GM23338 (cell line): ENCODE results near the gene SPATS2. TPM values are rescaled to one million over a fixed set of nuclear protein-coding genes. Genes with fewer than 3 reads are reported as not detected.

ENCODE experiments used
- ATAC-seq: fragments of 200-7000 bp; cut with Tn5 transposase; 3 replicates; pipeline ENCODE4 v1.9.1; 2020
- DNase-seq: peaks from one replicate; pipeline ENCODE4 v3.0.0-alpha.2; 2015; ENCODE audit warnings: low spot score
- H2AFZ ChIP-seq: fragments of 200-600 bp; sonication (generic); 2 replicates; pipeline ENCODE4 v1.8.0; 2016; ENCODE audit warnings: antibody characterized with exemption, mild to moderate bottlenecking, moderate library complexity
- H3F3A ChIP-seq: fragments of 200-600 bp; sonication (generic); replicated peaks from 2 replicates; pipeline ENCODE4 v1.8.0; 2017; ENCODE audit warnings: antibody characterized with exemption, mixed run types, low read depth
- H3K27ac ChIP-seq: fragments of 200-600 bp; sonication (generic); 2 replicates; pipeline ENCODE4 v1.6.1; 2016; ENCODE audit warnings: low read depth
- H3K27me3 ChIP-seq: fragments of 200-600 bp; sonication (generic); 2 replicates; pipeline ENCODE4 v1.8.0; 2016; ENCODE audit warnings: mild to moderate bottlenecking, mixed run types, moderate library complexity; ENCODE audit not compliant: insufficient read depth
- H3K36me3 ChIP-seq: fragments of 200-600 bp; sonication (generic); 2 replicates; pipeline ENCODE4 v1.8.0; 2016; ENCODE audit warnings: mild to moderate bottlenecking; ENCODE audit not compliant: insufficient read depth
- H3K4me1 ChIP-seq: fragments of 200-600 bp; sonication (generic); 2 replicates; pipeline ENCODE4 v1.8.0; 2016; ENCODE audit warnings: mild to moderate bottlenecking, moderate library complexity; ENCODE audit not compliant: insufficient read depth
- H3K4me2 ChIP-seq: fragments of 200-600 bp; sonication (generic); 2 replicates; pipeline ENCODE4 v1.7.1; 2017; ENCODE audit warnings: mixed run types
- H3K4me3 ChIP-seq: fragments of 200-600 bp; sonication (generic); 2 replicates; pipeline ENCODE4 v1.6.1; 2016; ENCODE audit warnings: mixed run types
- H3K79me2 ChIP-seq: fragments of 200-600 bp; sonication (generic); replicated peaks from 2 replicates; pipeline ENCODE4 v1.8.0; 2017; ENCODE audit warnings: mild to moderate bottlenecking; ENCODE audit not compliant: insufficient read depth
- H3K9me2 ChIP-seq: fragments of 200-600 bp; sonication (generic); 2 replicates; pipeline ENCODE4 v1.8.0; 2017; ENCODE audit not compliant: insufficient read depth
- H4K20me1 ChIP-seq: fragments of 200-600 bp; sonication (generic); replicated peaks from 2 replicates; pipeline ENCODE4 v1.8.0; 2017; ENCODE audit warnings: mild to moderate bottlenecking; ENCODE audit not compliant: insufficient read depth
- H3K27ac Mint-ChIP-seq: 2 replicates; pipeline ENCODE4 v1.8.0; 2020; ENCODE audit warnings: inconsistent platforms, mild to moderate bottlenecking, moderate library complexity, mixed read lengths
- H3K27me3 Mint-ChIP-seq: 3 replicates; pipeline ENCODE4 v1.8.0; 2022; ENCODE audit warnings: low read depth, mild to moderate bottlenecking, moderate library complexity, mixed read lengths, inconsistent platforms; ENCODE audit not compliant: insufficient read depth, poor library complexity
- H3K36me3 Mint-ChIP-seq: 3 replicates; pipeline ENCODE4 v1.8.0; 2021; ENCODE audit warnings: low read depth, mild to moderate bottlenecking, inconsistent platforms, moderate library complexity, mixed read lengths
- H3K4me1 Mint-ChIP-seq: 3 replicates; pipeline ENCODE4 v1.8.0; 2020; ENCODE audit warnings: mild to moderate bottlenecking, inconsistent platforms, mixed read lengths
- H3K4me3 Mint-ChIP-seq: 3 replicates; pipeline ENCODE4 v1.8.0; 2021; ENCODE audit warnings: moderate library complexity, mild to moderate bottlenecking, inconsistent platforms, mixed read lengths
- H3K9me3 Mint-ChIP-seq: 3 replicates; pipeline ENCODE4 v1.8.0; 2020; ENCODE audit warnings: moderate library complexity, mild to moderate bottlenecking, inconsistent platforms, mixed read lengths
- EZH2 ChIP-seq: fragments of 200-600 bp; sonication (generic); IDR thresholded peaks from one replicate; pipeline ENCODE4 v1.8.0; 2017; ENCODE audit warnings: antibody characterized with exemption, mild to moderate bottlenecking, low read depth; ENCODE audit not compliant: unreplicated experiment
- EZH2phosphoT487 ChIP-seq: fragments of 200-600 bp; sonication (generic); IDR thresholded peaks from one replicate; pipeline ENCODE4 v1.8.1; 2018; ENCODE audit warnings: antibody characterized with exemption; ENCODE audit not compliant: unreplicated experiment
- JUNB ChIP-seq: IDR thresholded peaks from one replicate; pipeline ENCODE4 v1.6.1; 2016; ENCODE audit warnings: antibody characterized with exemption; ENCODE audit not compliant: unreplicated experiment
- NANOG ChIP-seq: IDR thresholded peaks from 2 replicates; pipeline ENCODE4 v1.6.1; 2016; ENCODE audit warnings: antibody characterized with exemption, borderline replicate concordance
- POLR2AphosphoS5 ChIP-seq: IDR thresholded peaks from 2 replicates; pipeline ENCODE4 v1.6.1; 2016; ENCODE audit warnings: antibody characterized with exemption, low read depth
- STAT1 ChIP-seq: IDR thresholded peaks from one replicate; pipeline ENCODE4 v1.6.1; 2016; ENCODE audit warnings: antibody characterized with exemption; ENCODE audit not compliant: unreplicated experiment
- ZNF331 ChIP-seq: fragments of 250-450 bp; sonication (Bioruptor Pico); IDR thresholded peaks from 2 replicates; pipeline ENCODE4 v1.5.0; 2020; ENCODE audit warnings: low read depth, mild to moderate bottlenecking, moderate library complexity
- polyA plus RNA-seq: library from polyadenylated mRNA; unstranded; fragments of >200 nt; fragmentation: Nextera tagmentation; extraction: Ambion mirVana; gene quantifications from 2 replicates; pipeline ENCODE4 v1.2.1, GENCODE V29; 2016
- total RNA-seq: library from RNA; depleted of rRNA; stranded (reverse); fragments of >200 nt; shearing (Covaris generic); gene quantifications from 2 replicates; pipeline ENCODE4 v1.2.3, GENCODE V29; 2014
- TF ChIP-seq, protein P1 (sequence below), 2 experiments: fragments of 200-600 bp in 1 of 2; sonication (generic) in 1 of 2; conservative IDR thresholded peaks; 2 replicates each; pipeline versions ENCODE4 v1.5.1 to v1.6.1; 2016 to 2017; ENCODE audit warnings: antibody characterized with exemption in 2 of 2, low read depth in 2 of 2, mild to moderate bottlenecking in 2 of 2, moderate library complexity in 1 of 2

SPATS2 gene
- total and polyA plus RNA-seq, 2 experiments from 2014 or later = 20.6 to 61.0 TPM

DNA sequence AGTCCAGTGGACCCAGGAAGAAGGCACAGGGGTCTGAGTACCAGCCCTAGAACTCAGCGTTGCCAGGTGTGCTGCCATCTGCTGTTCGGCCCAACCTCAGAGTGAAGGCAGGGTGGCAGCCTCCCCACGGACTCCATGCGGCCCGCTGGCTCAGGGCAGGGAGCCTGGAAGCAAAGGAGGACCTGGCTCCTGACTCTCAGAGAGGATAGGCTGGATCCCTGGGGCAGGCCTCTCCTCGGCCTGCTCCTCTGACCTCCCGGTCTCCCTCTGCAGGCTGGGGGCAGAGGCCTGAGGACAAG is 190.6 kb downstream of the SPATS2 start:
- Histone ChIP-seq H3K9me2 (no peaks in the 10 kb centered on the region), H3K4me2 (no peak overlapping the region), H3K27me3 (peaks cover 4% of the 10 kb centered on the region; the same call in 1 of the 2 replicates), H3K79me2 (no peaks in the 10 kb centered on the region), H3K4me3 (no peak overlapping the region), H3K27ac (no peak overlapping the region), H3K4me1 (no peaks in the 10 kb centered on the region), H3F3A (no peaks in the 10 kb centered on the region), H3K36me3 (peaks cover 25% of the 10 kb centered on the region), H4K20me1 (no peaks in the 10 kb centered on the region), H2AFZ (no peak overlapping the region)
- Mint-ChIP-seq H3K36me3 (peaks cover 45% of the 10 kb centered on the region), H3K27me3 (peaks cover 13% of the 10 kb centered on the region), H3K9me3 (no peaks in the 10 kb centered on the region), H3K4me3 (no peak overlapping the region), H3K27ac (no peak overlapping the region), H3K4me1 (no peaks in the 10 kb centered on the region)
- DNase-seq (peak; percentile 21), ATAC-seq (peak; percentile 20; the same call in 2 of the 3 replicates)
- TF ChIP-seq, protein P1, sequence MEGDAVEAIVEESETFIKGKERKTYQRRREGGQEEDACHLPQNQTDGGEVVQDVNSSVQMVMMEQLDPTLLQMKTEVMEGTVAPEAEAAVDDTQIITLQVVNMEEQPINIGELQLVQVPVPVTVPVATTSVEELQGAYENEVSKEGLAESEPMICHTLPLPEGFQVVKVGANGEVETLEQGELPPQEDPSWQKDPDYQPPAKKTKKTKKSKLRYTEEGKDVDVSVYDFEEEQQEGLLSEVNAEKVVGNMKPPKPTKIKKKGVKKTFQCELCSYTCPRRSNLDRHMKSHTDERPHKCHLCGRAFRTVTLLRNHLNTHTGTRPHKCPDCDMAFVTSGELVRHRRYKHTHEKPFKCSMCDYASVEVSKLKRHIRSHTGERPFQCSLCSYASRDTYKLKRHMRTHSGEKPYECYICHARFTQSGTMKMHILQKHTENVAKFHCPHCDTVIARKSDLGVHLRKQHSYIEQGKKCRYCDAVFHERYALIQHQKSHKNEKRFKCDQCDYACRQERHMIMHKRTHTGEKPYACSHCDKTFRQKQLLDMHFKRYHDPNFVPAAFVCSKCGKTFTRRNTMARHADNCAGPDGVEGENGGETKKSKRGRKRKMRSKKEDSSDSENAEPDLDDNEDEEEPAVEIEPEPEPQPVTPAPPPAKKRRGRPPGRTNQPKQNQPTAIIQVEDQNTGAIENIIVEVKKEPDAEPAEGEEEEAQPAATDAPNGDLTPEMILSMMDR (conservative IDR thresholded peaks at IDR 0.05; ENCODE audit: low read depth in 2 of 2) = peak in 1 of 2 experiments; percentile 38; a peak in 2 of 4 replicates
- TF ChIP-seq ZNF331 (CRISPR knock-in tag) (no peak), JUNB (no peak), NANOG (no peak), STAT1 (no peak), EZH2phosphoT487 (no peak), POLR2AphosphoS5 (no peak)

DNA sequence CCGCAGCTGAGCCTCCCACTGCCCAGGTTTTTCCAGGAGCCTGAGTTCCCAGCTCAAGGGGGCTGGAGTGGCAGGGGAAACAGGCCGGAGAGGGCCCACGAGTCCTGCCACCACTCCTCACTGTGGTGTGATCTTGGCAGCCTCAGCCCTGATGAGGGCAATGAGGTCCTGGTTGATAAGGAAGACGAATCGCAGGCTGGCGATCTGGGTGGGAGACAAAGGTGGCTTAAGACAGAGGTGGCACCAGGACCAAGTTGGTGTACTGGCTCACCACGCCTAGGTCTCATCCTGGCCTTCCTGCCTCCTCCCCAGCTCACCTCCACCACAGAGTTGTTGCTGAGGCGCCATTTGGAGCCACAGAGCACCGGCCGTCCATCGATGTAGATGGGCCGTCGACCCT is 191.3 kb downstream of the SPATS2 start:
- TF ChIP-seq EZH2 = no peak
- no peaks in the 10 kb centered on the region for H3K9me3 Mint-ChIP-seq
- Histone ChIP-seq H3K27me3 (no peaks in the 10 kb centered on the region), H3K4me3 (no peak overlapping the region), H3K36me3 (peaks cover 27% of the 10 kb centered on the region), H3K9me2 (no peaks in the 10 kb centered on the region), H3F3A (no peaks in the 10 kb centered on the region), H4K20me1 (no peaks in the 10 kb centered on the region), H3K4me2 (no peak overlapping the region), H3K27ac (no peak overlapping the region), H2AFZ (no peak overlapping the region), H3K79me2 (no peaks in the 10 kb centered on the region), H3K4me1 (no peaks in the 10 kb centered on the region)
- H3K27ac Mint-ChIP-seq = no peak overlapping the region
- DNase-seq (no peak), ATAC-seq (no peak)
- H3K27me3 Mint-ChIP-seq = peaks cover 12% of the 10 kb centered on the region
- peaks cover 51% of the 10 kb centered on the region for H3K36me3 Mint-ChIP-seq
- no peaks in the 10 kb centered on the region for H3K4me1 Mint-ChIP-seq
- no peak overlapping the region for H3K4me3 Mint-ChIP-seq

DNA sequence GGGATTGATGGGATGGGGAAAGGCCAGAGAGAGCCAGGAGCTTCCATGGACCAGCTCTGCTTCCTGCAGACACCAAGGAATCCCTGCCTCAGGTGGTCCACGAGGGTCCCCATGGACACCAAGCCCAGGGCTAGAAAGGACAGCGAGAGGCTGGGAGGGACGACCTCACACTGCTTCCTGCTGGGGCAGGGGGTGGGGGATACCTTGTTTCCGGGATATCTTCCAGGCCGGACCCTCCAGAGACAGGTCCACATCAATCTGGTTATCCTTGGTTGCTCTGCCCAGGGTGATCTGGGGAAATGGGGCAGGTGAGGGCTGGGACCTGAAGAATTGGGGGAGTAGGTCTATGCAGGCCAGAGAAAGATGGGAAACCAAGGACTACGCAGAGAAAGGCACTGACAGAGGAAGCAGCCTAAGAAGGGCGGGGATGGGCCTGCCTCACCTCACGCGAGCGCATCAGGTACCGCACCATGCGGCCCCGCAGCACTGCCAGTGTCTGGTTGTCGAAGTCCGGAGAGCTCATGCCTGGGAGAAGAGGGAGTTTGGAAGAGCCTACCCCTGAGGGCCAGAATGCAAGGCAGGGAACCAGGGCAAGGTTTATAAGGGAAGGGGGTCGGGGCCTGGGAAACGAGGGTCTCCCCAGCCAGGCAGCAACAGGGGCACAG is 191.9 kb downstream of the SPATS2 start:
- Histone ChIP-seq H3K27me3 (no peaks in the 10 kb centered on the region), H3K4me1 (no peaks in the 10 kb centered on the region), H3K4me2 (no peak overlapping the region), H3K79me2 (no peaks in the 10 kb centered on the region), H3K9me2 (no peaks in the 10 kb centered on the region), H4K20me1 (no peaks in the 10 kb centered on the region), H3F3A (no peaks in the 10 kb centered on the region), H3K27ac (no peak overlapping the region), H3K4me3 (no peak overlapping the region), H2AFZ (no peak overlapping the region), H3K36me3 (peaks cover 31% of the 10 kb centered on the region)
- DNase-seq = no peak
- TF ChIP-seq NANOG = no peak
- no peak overlapping the region for H3K4me3 Mint-ChIP-seq
- H3K27ac Mint-ChIP-seq = no peak overlapping the region
- H3K4me1 Mint-ChIP-seq = no peaks in the 10 kb centered on the region
- no peak for ATAC-seq
- no peaks in the 10 kb centered on the region for H3K9me3 Mint-ChIP-seq
- H3K36me3 Mint-ChIP-seq = peaks cover 57% of the 10 kb centered on the region
- H3K27me3 Mint-ChIP-seq = peaks cover 10% of the 10 kb centered on the region
